GM19468 (cell line): ENCODE measurements around the gene PRKCB.

ENCODE experiments used
- ATAC-seq: cut with Tn5 transposase; IDR thresholded peaks from one replicate; pipeline ENCODE4 v1.9.1; 2021; ENCODE audit warnings: mild to moderate bottlenecking, moderate library complexity, moderate number of reproducible peaks; ENCODE audit not compliant: unreplicated experiment; ENCODE audit errors: extremely low read depth

PRKCB gene

GRCh38 chr16:23833960-23834685 is 1.7 kb upstream of the PRKCB start:
- no peak for ATAC-seq

GRCh38 chr16:23836078-23836403 is 258 bp downstream of the PRKCB start:
- peak; percentile 11 for ATAC-seq

GRCh38 chr16:23836404-23837311 is 875 bp downstream of the PRKCB start:
- no peak for ATAC-seq

GRCh38 chr16:23837553-23838308 is 1.9 kb downstream of the PRKCB start:
- ATAC-seq = no peak

GRCh38 chr16:23838485-23839142 is 2.8 kb downstream of the PRKCB start:
- ATAC-seq = no peak

- no peak for ATAC-seq
These were observed 4.5 kb downstream of the PRKCB start for GRCh38 chr16:23840310-23840709.

GRCh38 chr16:23842137-23842600 is 6.4 kb downstream of the PRKCB start:
- ATAC-seq = peak; percentile 50

- ATAC-seq = no peak
These were observed 7.4 kb downstream of the PRKCB start for GRCh38 chr16:23843143-23843542.

- no peak for ATAC-seq
These were observed 11.5 kb downstream of the PRKCB start for GRCh38 chr16:23847251-23847650.

GRCh38 chr16:23847948-23848347 is 12.2 kb downstream of the PRKCB start:
- no peak for ATAC-seq

- ATAC-seq = no peak
These were observed 13.2 kb downstream of the PRKCB start for GRCh38 chr16:23848958-23849357.

GRCh38 chr16:23852794-23853562 is 17.2 kb downstream of the PRKCB start:
- ATAC-seq = no peak

GRCh38 chr16:23855010-23855409 is 19.2 kb downstream of the PRKCB start:
- no peak for ATAC-seq

- no peak for ATAC-seq
These were observed 20.5 kb downstream of the PRKCB start for GRCh38 chr16:23856251-23856709.

GRCh38 chr16:23857256-23857880 is 21.6 kb downstream of the PRKCB start:
- no peak for ATAC-seq

GRCh38 chr16:23857881-23858269 is 22.1 kb downstream of the PRKCB start:
- no peak for ATAC-seq

GRCh38 chr16:23858542-23858941 is 22.8 kb downstream of the PRKCB start:
- no peak for ATAC-seq

GRCh38 chr16:23859713-23860269 is 24.0 kb downstream of the PRKCB start:
- no peak for ATAC-seq

GRCh38 chr16:23861874-23862273 is 26.1 kb downstream of the PRKCB start:
- ATAC-seq = no peak
